IPS-20b (cell line): Measurements from ENCODE around the gene VSTM2L.
A peak's percentile ranks its signal among the peaks of the same experiment; 100 is the strongest.

Experiments
- H3K27ac ChIP-seq: one replicate; pipeline ENCODE4 v1.5.1; 2013; ENCODE audit warnings: low read length
- H3K27me3 ChIP-seq: 2 replicates; pipeline ENCODE4 v1.6.1; 2013; ENCODE audit warnings: mild to moderate bottlenecking, low read length, inconsistent platforms; ENCODE audit not compliant: insufficient read depth
- H3K36me3 ChIP-seq: 2 replicates; pipeline ENCODE4 v1.6.1; 2013; ENCODE audit warnings: low read depth, mild to moderate bottlenecking, inconsistent platforms, low read length, moderate library complexity; ENCODE audit not compliant: insufficient read depth
- H3K4me1 ChIP-seq: 2 replicates; pipeline ENCODE4 v1.6.1; 2013; ENCODE audit warnings: mild to moderate bottlenecking, control low read depth, inconsistent platforms, low read length, moderate library complexity; ENCODE audit not compliant: insufficient read depth
- H3K4me3 ChIP-seq: 2 replicates; pipeline ENCODE4 v1.5.1; 2013; ENCODE audit warnings: mild to moderate bottlenecking, low read length, inconsistent platforms
- H3K9ac ChIP-seq: 2 replicates; pipeline ENCODE4 v1.6.1; 2013; ENCODE audit warnings: low read depth, mild to moderate bottlenecking, inconsistent platforms, low read length, moderate library complexity
- H3K9me3 ChIP-seq: 2 replicates; pipeline ENCODE4 v1.6.1; 2013; ENCODE audit warnings: mild to moderate bottlenecking, low read depth, low read length, inconsistent platforms; ENCODE audit not compliant: insufficient read depth

VSTM2L gene

GRCh38 chr20:37904845-37905373 is 2.0 kb downstream of the VSTM2L start:
- Histone ChIP-seq H3K9ac (no peak overlapping the region), H3K27ac (no peak overlapping the region), H3K36me3 (no peaks in the 10 kb centered on the region), H3K27me3 (peaks cover 43% of the 10 kb centered on the region), H3K4me1 (peaks cover 16% of the 10 kb centered on the region), H3K4me3 (no peak overlapping the region), H3K9me3 (no peaks in the 10 kb centered on the region)

GRCh38 chr20:37905671-37906613 is 3.0 kb downstream of the VSTM2L start:
- no peak overlapping the region for H3K27ac ChIP-seq
- no peak overlapping the region for H3K9ac ChIP-seq
- H3K36me3 ChIP-seq = no peaks in the 10 kb centered on the region
- H3K4me1 ChIP-seq = peaks cover 16% of the 10 kb centered on the region
- H3K4me3 ChIP-seq = no peak overlapping the region
- H3K27me3 ChIP-seq = peaks cover 35% of the 10 kb centered on the region
- H3K9me3 ChIP-seq = no peaks in the 10 kb centered on the region

GRCh38 chr20:37907330-37907676 is 4.4 kb downstream of the VSTM2L start:
- H3K27me3 ChIP-seq = peaks cover 30% of the 10 kb centered on the region
- no peak overlapping the region for H3K27ac ChIP-seq
- peaks cover 21% of the 10 kb centered on the region for H3K4me1 ChIP-seq
- H3K9ac ChIP-seq = no peak overlapping the region
- H3K4me3 ChIP-seq = no peak overlapping the region
- H3K36me3 ChIP-seq = no peaks in the 10 kb centered on the region
- no peaks in the 10 kb centered on the region for H3K9me3 ChIP-seq

GRCh38 chr20:37907677-37908401 is 4.9 kb downstream of the VSTM2L start:
- no peak overlapping the region for H3K27ac ChIP-seq
- no peak overlapping the region for H3K4me3 ChIP-seq
- no peak overlapping the region for H3K9ac ChIP-seq
- H3K4me1 ChIP-seq = peaks cover 24% of the 10 kb centered on the region
- no peaks in the 10 kb centered on the region for H3K9me3 ChIP-seq
- peaks cover 31% of the 10 kb centered on the region for H3K27me3 ChIP-seq
- no peaks in the 10 kb centered on the region for H3K36me3 ChIP-seq

GRCh38 chr20:37911261-37911660 is 8.3 kb downstream of the VSTM2L start:
- Histone ChIP-seq H3K27me3 (peaks cover 39% of the 10 kb centered on the region), H3K27ac (no peak overlapping the region), H3K36me3 (no peaks in the 10 kb centered on the region), H3K4me1 (peaks cover 24% of the 10 kb centered on the region), H3K9me3 (no peaks in the 10 kb centered on the region), H3K9ac (no peak overlapping the region), H3K4me3 (no peak overlapping the region)

GRCh38 chr20:37911838-37912281 is 8.9 kb downstream of the VSTM2L start:
- no peak overlapping the region for H3K9ac ChIP-seq
- H3K27me3 ChIP-seq = peaks cover 45% of the 10 kb centered on the region
- no peaks in the 10 kb centered on the region for H3K36me3 ChIP-seq
- H3K27ac ChIP-seq = no peak overlapping the region
- H3K9me3 ChIP-seq = no peaks in the 10 kb centered on the region
- H3K4me3 ChIP-seq = no peak overlapping the region
- peaks cover 26% of the 10 kb centered on the region for H3K4me1 ChIP-seq

- H3K27me3 ChIP-seq = peaks cover 55% of the 10 kb centered on the region
- peaks cover 17% of the 10 kb centered on the region for H3K4me1 ChIP-seq
- no peak overlapping the region for H3K4me3 ChIP-seq
- H3K9ac ChIP-seq = no peak overlapping the region
- H3K27ac ChIP-seq = no peak overlapping the region
- H3K9me3 ChIP-seq = no peaks in the 10 kb centered on the region
- H3K36me3 ChIP-seq = no peaks in the 10 kb centered on the region
Observed at GRCh38 chr20:37912874-37913273, 9.9 kb downstream of the VSTM2L start.

- peaks cover 64% of the 10 kb centered on the region for H3K27me3 ChIP-seq
- H3K4me3 ChIP-seq = no peak overlapping the region
- no peak overlapping the region for H3K27ac ChIP-seq
- H3K4me1 ChIP-seq = peaks cover 12% of the 10 kb centered on the region; the same call in 1 of the 2 replicates
- H3K36me3 ChIP-seq = no peaks in the 10 kb centered on the region
- no peaks in the 10 kb centered on the region for H3K9me3 ChIP-seq
- no peak overlapping the region for H3K9ac ChIP-seq
Observed at GRCh38 chr20:37913567-37914366, 10.8 kb downstream of the VSTM2L start.

- H3K4me1 ChIP-seq = peaks cover 12% of the 10 kb centered on the region; the same call in 1 of the 2 replicates
- no peaks in the 10 kb centered on the region for H3K9me3 ChIP-seq
- H3K36me3 ChIP-seq = no peaks in the 10 kb centered on the region
- H3K27ac ChIP-seq = no peak overlapping the region
- H3K4me3 ChIP-seq = peak overlapping the region; percentile 72; the same call in 1 of the 2 replicates
- H3K9ac ChIP-seq = peak overlapping the region; percentile 52; the same call in 1 of the 2 replicates
- peaks cover 67% of the 10 kb centered on the region for H3K27me3 ChIP-seq
Observed at GRCh38 chr20:37914367-37914671, 11.4 kb downstream of the VSTM2L start.

GRCh38 chr20:37914672-37915433 is 11.9 kb downstream of the VSTM2L start:
- H3K9me3 ChIP-seq = no peaks in the 10 kb centered on the region
- no peak overlapping the region for H3K27ac ChIP-seq
- peaks cover 67% of the 10 kb centered on the region for H3K27me3 ChIP-seq
- no peaks in the 10 kb centered on the region for H3K36me3 ChIP-seq
- H3K9ac ChIP-seq = peak overlapping the region; percentile 52; the same call in 1 of the 2 replicates
- peak overlapping the region; percentile 72; the same call in 1 of the 2 replicates for H3K4me3 ChIP-seq
- H3K4me1 ChIP-seq = peaks cover 12% of the 10 kb centered on the region; the same call in 1 of the 2 replicates
